Rectal smooth muscle tissue (tissue), 1 donor: ENCODE data around the gene RASA3.
"Not testable (repeated sequence)": the region's sequence is repeated elsewhere in the genome, so short reads cannot be mapped to it uniquely, and the experiment has no call there.

ENCODE experiments used
- H3K27ac ChIP-seq: one replicate; pipeline ENCODE4 v1.7.0; 2013; ENCODE audit warnings: low read depth, low read length, inconsistent platforms
- H3K27me3 ChIP-seq: one replicate; pipeline ENCODE4 v1.7.0; 2013; ENCODE audit warnings: low read length; ENCODE audit not compliant: control insufficient read depth, insufficient read depth
- H3K36me3 ChIP-seq: one replicate; pipeline ENCODE4 v1.7.0; 2013; ENCODE audit warnings: low read length; ENCODE audit not compliant: control insufficient read depth, insufficient read depth
- H3K4me1 ChIP-seq: one replicate; pipeline ENCODE4 v1.7.0; 2013; ENCODE audit warnings: low read length; ENCODE audit not compliant: control insufficient read depth, insufficient read depth
- H3K4me3 ChIP-seq: one replicate; pipeline ENCODE4 v1.7.0; 2013; ENCODE audit warnings: low read length
- H3K9ac ChIP-seq: one replicate; pipeline ENCODE4 v1.7.0; 2013; ENCODE audit warnings: low read length

Gene RASA3

DNA sequence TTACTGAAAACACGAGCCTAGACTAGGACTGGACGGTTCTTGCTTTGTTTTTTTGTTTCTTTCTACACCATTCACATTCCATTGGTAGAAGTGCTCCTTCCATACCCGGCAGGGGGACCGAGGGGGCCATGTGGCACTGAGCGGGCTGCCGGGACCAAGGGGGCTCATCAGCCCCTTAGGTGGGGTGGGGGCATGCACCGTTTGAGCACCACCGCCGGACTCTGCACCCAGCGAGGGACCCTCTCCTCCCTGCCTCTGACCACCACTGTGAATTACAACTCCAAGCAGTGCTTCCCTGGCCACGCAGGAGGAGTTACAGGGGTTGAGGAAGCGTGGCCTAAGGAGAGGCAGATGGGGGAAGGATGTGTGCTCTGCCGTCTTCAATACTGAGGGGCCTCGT, 31.6 kb upstream of the RASA3 start:
- Histone ChIP-seq H3K4me1 (peaks cover 13% of the 10 kb centered on the region), H3K27ac (no peak overlapping the region), H3K27me3 (no peaks in the 10 kb centered on the region)

DNA sequence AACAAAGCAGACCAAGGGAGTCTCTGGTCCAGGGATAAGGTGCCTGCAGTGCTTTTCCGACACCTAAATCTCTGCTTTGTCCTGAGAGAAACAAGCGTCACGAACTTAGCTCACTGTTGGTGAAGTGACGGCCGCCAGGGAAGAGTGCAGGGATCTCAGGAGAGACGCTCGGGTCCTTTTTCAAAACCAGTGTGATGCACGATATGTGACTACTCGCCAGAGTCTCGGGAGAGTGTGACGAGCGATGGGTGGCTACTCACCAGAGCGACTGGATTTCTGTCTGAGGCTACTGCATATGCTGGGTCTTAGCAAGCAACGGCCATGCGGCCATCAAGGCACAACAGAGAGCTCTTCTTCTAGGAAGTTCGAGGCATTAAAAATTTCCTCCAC, 30.1 kb upstream of the RASA3 start:
- Histone ChIP-seq H3K9ac (no peak overlapping the region), H3K4me3 (peak overlapping the region; percentile 44), H3K27me3 (no peaks in the 10 kb centered on the region), H3K4me1 (peaks cover 13% of the 10 kb centered on the region), H3K27ac (no peak overlapping the region), H3K36me3 (no peaks in the 10 kb centered on the region)

More for the DNA sequence above, 31.6 kb upstream of the RASA3 start:
- no peaks in the 10 kb centered on the region for H3K36me3 ChIP-seq
- H3K9ac ChIP-seq: no peak overlapping the region
- H3K4me3 ChIP-seq: no peak overlapping the region

DNA sequence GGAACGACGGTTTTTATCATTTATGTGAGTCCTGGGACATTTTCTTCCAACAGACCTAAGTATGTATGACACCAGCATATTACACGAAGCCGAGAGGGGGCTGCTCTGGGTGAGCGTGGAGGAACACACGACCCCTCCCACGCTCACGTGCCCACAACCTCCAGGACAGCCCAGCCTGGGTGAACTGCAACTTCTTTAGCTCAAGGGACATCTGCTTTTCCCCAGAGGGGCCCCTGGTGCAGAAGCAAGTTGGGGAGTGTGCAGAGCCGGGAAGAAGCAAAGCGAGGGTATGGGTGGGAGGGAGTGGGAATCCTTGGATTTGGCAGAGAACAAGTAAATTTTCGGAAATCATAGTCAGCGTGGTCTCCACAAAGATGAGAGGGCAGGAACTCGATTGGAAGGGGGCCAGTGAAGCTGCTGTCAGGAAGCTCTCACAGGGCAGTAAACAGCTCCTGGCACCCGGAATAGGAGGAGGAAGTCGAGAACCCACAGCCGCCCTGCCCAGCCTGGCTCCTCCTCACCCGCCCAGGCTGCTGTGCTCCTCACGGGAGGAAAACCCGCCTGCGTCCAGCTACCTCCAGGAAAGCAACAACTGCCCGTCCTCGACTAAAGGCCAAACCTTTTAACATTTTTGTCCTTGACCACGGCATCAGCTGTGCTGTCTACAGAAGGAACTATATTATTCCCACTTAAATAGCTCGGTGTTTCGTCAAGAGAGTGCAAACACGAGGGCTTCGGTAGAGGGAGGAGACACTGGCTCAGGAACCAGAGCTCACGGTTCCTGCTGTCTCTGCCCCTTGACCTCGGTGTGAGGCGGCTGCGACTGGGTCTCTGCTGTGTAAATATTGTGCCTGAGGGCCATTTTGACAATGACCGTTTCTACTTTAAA, 29.5 kb upstream of the RASA3 start:
- H3K27me3 ChIP-seq: no peaks in the 10 kb centered on the region
- peak overlapping the region; percentile 44 for H3K4me3 ChIP-seq
- H3K27ac ChIP-seq: no peak overlapping the region
- H3K9ac ChIP-seq: no peak overlapping the region
- H3K4me1 ChIP-seq: peaks cover 11% of the 10 kb centered on the region
- no peaks in the 10 kb centered on the region for H3K36me3 ChIP-seq

DNA sequence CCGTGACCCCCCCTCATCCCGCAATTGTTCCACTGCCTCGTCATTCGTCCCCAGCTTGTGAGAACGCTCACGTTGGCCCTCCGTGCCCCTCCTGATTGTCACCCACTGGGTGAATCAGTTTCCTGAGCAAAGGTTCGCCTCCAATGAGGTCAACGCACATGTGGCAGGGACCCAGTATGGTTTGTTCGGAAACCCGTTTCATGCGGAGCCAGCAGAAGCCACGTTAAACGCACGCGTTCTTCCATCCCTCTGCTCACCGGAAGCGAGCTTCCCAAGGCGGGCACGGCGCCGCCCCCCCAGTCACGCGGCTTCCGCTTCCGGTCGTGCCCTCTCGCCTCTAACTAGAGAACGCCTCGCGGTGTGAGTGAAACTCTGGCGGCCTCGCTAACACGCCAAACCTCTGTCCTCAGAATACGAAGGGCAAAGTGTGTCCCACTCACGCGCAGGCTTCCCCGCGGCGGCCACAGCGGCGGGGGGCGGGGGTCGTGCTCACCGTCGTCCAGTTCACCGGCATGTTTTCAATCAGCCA, 28.7 kb upstream of the RASA3 start:
- Histone ChIP-seq H3K27ac (no peak overlapping the region), H3K4me3 (no peak overlapping the region), H3K36me3 (no peaks in the 10 kb centered on the region), H3K27me3 (no peaks in the 10 kb centered on the region), H3K4me1 (peaks cover 6% of the 10 kb centered on the region), H3K9ac (no peak overlapping the region)

DNA sequence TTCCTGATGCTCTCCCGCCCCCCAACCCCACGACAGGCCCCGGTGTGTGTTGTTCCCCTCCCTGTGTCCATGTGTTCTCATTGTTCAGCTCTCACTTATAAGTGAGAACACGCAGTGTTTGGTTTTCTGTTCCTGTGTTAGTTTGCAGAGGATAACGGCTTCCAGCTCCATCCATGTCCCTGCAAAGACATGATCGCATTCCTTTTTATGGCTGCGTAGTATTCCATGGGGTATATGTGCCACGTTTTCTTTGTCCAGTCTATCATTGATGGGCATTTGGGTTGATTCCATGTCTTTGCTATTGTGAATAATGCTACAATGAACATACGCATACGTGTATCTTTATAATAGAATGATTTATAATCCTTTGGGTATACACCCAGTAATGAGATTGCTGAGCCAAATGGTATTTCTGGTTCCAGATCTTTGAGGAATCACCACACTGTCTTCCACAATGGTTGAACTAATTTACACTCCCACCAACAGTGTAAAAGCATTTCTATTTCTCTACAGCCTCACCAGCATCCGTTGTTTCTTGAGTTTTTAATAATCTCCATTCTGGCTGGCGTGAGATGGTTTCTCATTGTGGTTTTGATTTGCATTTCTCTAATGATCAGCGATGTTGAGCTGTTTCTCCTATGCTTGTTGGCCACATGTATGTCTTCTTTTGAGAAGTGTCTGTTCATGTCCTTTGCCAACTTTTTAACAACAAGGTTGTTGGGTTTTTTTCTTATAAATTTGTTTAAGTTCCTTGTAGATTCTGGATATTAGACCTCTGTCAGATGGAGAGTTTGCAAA, 26.6 kb upstream of the RASA3 start:
- not testable (repeated sequence) for H3K27me3 ChIP-seq, H3K9ac ChIP-seq, H3K36me3 ChIP-seq, H3K27ac ChIP-seq, H3K4me1 ChIP-seq, H3K4me3 ChIP-seq

DNA sequence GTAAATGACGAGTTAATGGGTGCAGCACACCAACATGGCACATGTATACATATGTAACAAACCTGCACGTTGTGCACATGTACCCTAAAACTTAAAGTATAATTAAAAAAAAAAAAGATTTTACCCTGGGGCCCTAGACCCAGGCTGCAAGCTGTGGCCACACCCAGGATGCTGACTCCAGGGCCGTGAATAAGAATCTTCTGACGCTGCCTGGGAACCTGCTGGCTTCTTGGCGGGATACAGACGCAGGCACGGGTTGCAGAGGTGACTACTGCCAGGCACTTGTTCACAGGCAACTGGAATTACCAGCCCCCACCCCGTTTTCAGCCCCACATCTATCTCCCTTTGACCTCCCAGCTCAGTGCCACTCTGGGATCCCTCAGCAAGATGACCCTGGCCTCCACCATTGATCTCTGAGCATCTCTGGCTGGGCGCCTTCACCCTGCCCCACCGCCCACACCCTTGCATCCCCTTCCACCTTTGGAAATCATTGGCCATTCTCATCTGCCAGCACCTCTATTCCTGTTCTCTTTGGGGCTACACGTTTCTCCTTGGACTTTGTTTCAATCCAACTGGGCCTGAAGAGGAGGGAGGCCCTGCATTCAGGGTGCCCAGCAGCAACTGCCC, 25.6 kb upstream of the RASA3 start:
- H3K27ac ChIP-seq: no peak overlapping the region
- H3K9ac ChIP-seq: no peak overlapping the region
- no peaks in the 10 kb centered on the region for H3K36me3 ChIP-seq
- H3K27me3 ChIP-seq: no peaks in the 10 kb centered on the region
- H3K4me1 ChIP-seq: peaks cover 3% of the 10 kb centered on the region
- no peak overlapping the region for H3K4me3 ChIP-seq

DNA sequence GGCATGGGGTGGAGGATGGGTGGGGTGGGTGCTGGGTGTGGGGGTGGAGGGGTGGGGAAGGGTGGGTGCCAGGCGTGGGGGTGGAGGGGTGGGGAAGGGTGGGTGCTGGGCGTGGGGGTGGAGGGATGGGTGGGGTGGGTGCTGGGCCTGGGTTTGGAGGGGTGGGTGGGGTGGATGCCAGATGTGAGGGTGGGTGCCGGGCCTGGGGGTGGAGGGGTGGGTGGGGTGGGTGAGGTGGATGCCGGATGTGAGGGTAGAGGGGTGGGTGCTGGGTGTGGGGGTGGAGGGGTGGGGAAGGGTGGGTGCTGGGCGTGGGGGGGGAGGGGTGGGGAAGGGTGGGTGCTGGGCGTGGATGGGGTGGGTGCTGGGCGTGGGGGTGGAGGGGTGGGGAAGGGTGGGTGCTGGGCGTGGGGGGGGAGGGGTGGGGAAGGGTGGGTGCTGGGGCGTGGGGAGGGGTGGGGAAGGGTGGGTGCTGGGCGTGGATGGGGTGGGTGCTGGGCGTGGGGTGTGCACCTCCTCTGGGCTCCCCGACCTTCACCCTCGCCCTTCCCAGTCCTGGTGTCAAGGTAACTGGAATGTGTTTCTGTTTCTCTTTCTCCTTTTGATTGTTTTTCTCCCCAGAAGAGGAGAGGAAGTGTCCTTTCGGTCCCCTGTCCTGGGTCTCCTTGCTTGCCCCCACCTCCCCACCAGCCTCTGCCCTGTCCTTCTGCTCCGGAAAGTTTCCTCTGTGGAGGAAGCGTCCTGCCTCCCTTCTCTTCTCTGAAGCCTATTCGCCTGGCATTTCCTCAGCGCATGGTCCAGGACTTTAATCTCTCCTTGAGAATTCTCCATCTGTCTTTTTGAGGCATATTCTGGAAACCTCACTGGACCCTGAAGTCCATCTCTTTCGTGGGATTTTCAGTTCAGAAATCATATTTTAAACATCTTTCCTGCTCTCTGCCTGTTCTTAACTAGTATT, 23.8 kb upstream of the RASA3 start:
- Histone ChIP-seq H3K27me3 (no peaks in the 10 kb centered on the region), H3K4me1 (no peaks in the 10 kb centered on the region), H3K36me3 (no peaks in the 10 kb centered on the region), H3K4me3 (peak overlapping the region; percentile 3), H3K27ac (no peak overlapping the region), H3K9ac (no peak overlapping the region)

DNA sequence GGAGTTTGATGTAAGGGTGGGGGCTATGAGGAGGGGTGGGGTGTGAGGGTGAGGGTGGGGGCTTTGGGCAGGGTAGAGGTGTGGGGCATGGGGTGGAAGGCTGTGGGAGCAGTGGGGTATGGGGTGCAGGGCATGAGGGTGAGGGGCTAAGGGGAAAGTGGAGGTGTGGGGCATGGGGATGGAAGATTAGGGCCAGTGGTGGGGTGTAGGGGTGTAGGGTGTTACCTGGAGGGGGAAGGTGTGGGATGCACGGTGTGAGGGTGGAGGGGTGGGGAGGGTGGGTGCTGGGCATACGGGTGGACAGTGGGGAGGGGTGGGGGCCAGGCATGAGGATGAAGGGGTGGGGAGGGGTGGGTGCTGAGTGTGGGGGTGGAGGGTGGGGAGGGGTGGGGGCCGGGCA, 22.9 kb upstream of the RASA3 start:
- no peak overlapping the region for H3K4me3 ChIP-seq
- no peaks in the 10 kb centered on the region for H3K4me1 ChIP-seq
- no peaks in the 10 kb centered on the region for H3K36me3 ChIP-seq
- H3K27me3 ChIP-seq: no peaks in the 10 kb centered on the region
- H3K27ac ChIP-seq: no peak overlapping the region
- no peak overlapping the region for H3K9ac ChIP-seq

DNA sequence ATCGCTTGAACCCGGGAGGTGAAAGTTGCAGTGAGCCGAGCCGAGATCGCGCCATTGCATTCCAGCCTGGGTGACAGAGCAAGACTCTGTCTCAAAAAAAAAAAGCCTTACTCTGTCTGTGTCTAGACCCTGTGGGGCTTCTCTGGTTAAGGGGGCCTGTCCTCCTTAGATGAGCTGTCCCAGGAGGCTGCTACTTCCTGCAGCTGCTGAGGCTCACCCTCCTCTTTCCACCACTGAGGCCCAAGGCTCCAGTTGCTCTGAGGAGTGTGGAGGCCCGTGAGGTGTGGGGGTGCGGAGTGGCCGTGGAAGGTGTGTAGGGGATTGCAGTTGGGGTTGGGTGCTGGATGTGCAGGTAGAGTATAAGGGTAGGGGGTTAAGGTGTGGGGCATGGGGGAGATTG, 22.1 kb upstream of the RASA3 start:
- Histone ChIP-seq H3K27ac (no peak overlapping the region), H3K27me3 (no peaks in the 10 kb centered on the region), H3K9ac (no peak overlapping the region), H3K4me3 (no peak overlapping the region), H3K36me3 (no peaks in the 10 kb centered on the region), H3K4me1 (no peaks in the 10 kb centered on the region)

DNA sequence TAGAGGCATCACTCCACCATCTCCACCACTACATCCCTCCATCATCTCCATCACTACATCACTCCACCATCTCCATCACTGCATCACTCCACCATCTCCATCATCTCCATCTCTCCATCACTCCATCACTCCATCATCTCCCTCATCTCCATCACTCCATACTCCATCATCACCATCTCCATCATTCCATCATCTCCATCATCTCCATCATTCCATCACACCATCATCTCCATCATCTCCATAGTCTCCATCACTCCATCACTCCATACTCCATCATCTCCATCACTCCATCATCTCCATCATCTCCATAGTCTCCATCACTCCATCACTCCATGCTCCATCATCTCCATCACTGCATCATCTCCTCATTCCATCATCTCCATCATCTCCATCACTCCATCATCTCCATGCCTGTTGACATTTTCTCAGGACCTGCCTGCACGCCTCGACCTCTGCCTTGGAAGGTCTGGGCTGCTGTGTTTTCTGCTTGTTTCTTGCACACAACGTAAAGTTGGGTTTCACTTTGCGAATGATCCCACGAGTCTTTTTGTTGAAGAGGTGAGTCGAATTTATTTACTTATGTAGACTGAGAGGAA, 21.2 kb upstream of the RASA3 start:
- H3K9ac ChIP-seq: no peak overlapping the region
- H3K4me1 ChIP-seq: no peaks in the 10 kb centered on the region
- no peaks in the 10 kb centered on the region for H3K27me3 ChIP-seq
- no peak overlapping the region for H3K27ac ChIP-seq
- H3K4me3 ChIP-seq: no peak overlapping the region
- no peaks in the 10 kb centered on the region for H3K36me3 ChIP-seq

DNA sequence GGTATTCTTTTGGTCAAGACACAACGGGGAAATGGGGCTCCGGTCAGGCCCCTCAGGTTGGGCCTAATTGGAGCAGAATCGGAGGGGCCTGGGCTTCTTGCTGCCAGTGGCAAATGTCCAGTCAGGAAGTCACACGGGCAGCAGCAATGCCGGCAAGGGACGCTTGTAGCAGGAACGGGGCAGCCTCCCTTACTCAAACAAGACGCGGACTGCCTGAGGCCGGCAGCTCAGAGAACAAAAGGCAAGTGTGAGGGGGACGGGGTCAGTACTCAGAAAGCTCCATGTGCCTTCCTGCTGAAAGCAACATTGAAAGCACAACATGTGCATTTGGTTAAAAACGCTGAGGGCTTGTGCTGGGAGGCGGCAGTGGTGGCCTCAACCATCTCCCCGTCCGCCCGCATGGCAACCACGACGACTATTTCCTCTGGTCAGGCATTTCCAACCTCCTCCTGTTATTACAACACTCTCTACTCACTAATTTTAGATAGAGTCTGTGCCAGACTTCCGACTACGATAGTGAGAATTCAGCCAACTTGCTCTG, 20.5 kb upstream of the RASA3 start:
- H3K27ac ChIP-seq: no peak overlapping the region

More for the DNA sequence above, 20.5 kb upstream of the RASA3 start:
- H3K4me1 ChIP-seq: no peaks in the 10 kb centered on the region
- H3K36me3 ChIP-seq: no peaks in the 10 kb centered on the region
- H3K27me3 ChIP-seq: no peaks in the 10 kb centered on the region
- no peak overlapping the region for H3K4me3 ChIP-seq
- H3K9ac ChIP-seq: no peak overlapping the region
